Activated gamma-delta T cell (primary cell): ENCODE data around the gene ACSL4.
"Not testable (repeated sequence)": the region's sequence is repeated elsewhere in the genome, so short reads cannot be mapped to it uniquely, and the experiment has no call there.

Experiments
- DNase-seq: peaks from one replicate; lab custom pipeline; 2025; lab: John Stamatoyannopoulos, UW

Gene ACSL4

DNA sequence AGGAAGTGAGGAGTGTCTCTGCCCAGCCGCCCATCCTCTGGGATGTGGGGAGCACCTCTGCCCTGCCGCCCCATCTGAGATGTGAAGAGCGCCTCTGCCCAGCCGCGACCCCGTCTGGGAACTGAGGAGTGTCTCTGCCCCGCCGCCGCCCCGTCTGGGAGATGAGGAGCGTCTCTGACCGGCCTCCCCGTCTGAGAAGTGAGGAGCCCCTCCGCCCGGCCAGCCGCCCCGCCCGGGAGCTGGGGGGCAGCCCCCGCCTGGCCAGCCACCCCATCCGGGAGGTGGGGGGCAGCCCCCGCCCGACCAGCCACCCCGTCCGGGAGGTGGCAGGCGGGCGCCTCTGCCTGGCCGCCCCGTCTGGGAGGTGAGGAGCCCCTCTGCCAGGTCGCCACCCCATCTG is 61.9 kb downstream of the ACSL4 start:
- not testable (repeated sequence) for DNase-seq

DNA sequence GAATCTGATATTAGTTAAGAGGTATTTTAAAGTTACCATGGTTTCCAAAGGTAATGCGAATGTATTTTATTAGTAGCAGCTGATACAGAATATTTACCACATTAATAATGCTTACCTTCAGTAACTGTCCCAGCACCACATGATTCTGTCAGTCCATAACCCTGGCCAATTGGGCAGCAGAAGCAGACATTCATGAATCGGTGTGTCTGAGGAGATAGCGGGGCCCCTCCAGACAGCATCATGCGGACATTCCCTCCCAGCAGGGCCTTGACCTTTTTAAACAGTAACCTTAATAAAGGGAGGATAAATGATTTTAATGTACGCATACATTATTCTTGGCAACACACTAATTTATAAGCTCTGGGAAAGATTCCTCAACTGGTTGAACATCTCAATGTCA is 65.1 kb downstream of the ACSL4 start:
- DNase-seq = no peak

GRCh38 chrX:109660435-109661143 is 72.5 kb downstream of the ACSL4 start:
- no peak for DNase-seq

GRCh38 chrX:109658391-109658790 is 74.7 kb downstream of the ACSL4 start:
- DNase-seq = no peak

- DNase-seq = not testable (repeated sequence)
Observed at GRCh38 chrX:109657364-109657763, 75.7 kb downstream of the ACSL4 start.

- DNase-seq = no peak
Observed at GRCh38 chrX:109656774-109657173, 76.3 kb downstream of the ACSL4 start.

- no peak for DNase-seq
Observed at GRCh38 chrX:109655502-109656201, 77.4 kb downstream of the ACSL4 start.

DNA sequence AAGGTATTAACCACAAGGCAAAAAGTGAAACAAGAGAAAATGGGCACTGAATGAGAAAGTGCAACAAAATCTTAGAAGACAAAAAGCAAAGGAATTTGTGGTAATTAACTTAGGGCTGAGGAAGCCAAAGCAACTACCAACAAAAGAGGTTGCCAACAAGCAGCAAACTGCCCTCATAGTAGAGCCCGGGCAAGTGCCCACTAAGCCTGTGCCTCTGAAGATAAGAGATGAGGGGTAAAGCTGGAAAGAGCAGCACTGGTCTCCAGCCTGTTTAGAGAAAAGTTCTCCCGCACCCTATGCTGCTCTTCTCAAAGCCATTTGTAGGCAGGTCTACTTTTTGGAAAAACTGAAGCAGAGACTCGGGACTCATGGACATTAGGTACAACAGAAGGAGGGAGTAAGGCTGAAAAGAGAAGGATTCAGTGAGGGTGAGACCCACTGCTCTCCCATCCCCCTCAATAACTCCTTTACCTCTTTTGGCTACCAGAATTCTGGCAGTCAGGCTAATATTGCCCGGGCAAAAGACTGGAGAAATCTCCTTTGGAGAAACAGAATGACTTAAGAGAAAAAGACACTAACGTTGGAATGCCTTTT is 78.4 kb downstream of the ACSL4 start:
- no peak for DNase-seq

GRCh38 chrX:109644671-109645070 is 88.4 kb downstream of the ACSL4 start:
- DNase-seq = not testable (repeated sequence)

GRCh38 chrX:109643687-109644086 is 89.4 kb downstream of the ACSL4 start:
- no peak for DNase-seq

DNA sequence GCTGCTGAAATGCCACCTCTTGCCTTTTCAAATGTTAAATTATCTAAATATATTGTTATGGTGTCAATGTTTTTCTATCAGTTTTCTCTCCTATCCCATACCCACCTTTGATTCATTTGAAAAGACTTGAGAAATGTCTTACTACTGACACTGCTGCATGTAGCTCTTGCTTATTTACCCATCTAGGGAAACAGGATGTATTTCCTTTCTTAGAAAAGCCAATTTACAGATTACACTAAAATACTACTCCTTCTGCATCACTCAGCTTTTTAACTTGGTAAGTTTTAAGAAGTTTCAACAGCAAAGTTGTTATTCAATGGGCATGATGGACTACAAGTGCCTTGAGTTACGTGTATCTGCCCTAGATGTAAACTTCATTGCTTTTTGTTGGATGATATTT is 94.9 kb downstream of the ACSL4 start:
- no peak for DNase-seq

GRCh38 chrX:109637477-109637876 is 95.6 kb downstream of the ACSL4 start:
- not testable (repeated sequence) for DNase-seq

GRCh38 chrX:109635146-109635545 is 97.9 kb downstream of the ACSL4 start:
- DNase-seq = no peak

DNA sequence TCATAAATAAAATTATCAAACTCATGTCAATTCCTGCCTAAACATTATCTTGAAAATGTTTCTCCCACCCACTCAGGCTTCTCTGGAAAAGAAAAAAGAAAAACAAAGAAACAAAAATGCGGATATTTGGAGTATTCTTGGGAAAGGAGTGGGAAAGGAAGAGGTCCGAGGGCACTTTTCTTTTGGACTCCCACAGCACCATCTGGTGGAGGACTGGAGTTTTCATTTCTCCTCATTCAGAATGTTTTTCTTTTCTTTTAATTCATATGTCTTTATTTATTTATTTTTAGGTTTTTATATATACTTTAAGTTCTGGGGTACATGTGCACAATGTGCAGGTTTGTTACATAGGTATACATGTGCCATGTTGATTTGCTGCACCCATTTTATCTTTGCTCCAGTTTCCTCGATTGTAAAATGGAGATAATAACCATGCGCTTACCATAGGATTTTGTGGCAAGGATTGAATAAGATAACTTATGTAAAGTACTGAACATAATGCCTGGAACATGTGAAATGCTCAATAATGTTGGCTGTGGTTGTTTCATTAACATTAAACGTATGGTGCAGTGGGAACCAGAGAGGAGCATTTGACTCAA is 100.1 kb downstream of the ACSL4 start:
- DNase-seq = no peak

DNA sequence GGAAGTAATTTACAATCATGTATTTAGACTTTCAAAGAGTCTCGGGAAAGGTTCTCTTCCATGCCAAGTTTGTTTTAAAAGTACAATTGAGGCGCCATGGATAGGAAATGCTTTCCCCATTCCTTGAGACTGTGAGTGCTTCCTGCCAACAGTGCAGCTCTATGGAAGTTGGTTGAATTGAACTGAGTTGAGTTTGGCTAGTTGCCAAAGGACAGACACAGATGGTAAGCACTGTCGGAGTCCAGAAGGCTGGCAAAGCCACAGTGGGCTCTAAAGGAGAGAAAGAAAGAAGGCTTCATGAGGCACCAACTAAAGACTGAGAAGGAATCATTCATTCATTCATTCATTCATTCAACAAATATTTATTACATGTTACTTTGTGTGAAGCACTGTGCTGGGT is 103.7 kb downstream of the ACSL4 start:
- DNase-seq = no peak

DNA sequence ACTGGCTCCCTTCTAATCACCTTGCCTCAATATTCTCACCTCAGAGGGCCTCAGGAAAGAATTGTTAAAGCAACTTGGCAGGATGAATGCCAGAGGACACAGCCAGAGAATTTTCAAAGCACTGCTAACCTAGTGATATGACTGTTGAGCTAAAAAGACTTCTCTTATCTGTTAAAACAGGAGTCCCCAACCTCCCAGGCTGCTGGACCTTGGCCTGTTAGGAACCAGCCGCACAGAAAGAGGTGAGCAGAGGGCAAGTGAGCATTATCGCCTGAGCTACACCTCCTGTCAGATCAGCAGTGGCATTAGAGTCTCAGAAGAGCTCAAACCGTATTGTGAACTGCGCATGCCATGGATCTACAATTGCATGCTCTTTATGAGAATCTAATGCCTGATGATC is 106.4 kb downstream of the ACSL4 start:
- no peak for DNase-seq

DNA sequence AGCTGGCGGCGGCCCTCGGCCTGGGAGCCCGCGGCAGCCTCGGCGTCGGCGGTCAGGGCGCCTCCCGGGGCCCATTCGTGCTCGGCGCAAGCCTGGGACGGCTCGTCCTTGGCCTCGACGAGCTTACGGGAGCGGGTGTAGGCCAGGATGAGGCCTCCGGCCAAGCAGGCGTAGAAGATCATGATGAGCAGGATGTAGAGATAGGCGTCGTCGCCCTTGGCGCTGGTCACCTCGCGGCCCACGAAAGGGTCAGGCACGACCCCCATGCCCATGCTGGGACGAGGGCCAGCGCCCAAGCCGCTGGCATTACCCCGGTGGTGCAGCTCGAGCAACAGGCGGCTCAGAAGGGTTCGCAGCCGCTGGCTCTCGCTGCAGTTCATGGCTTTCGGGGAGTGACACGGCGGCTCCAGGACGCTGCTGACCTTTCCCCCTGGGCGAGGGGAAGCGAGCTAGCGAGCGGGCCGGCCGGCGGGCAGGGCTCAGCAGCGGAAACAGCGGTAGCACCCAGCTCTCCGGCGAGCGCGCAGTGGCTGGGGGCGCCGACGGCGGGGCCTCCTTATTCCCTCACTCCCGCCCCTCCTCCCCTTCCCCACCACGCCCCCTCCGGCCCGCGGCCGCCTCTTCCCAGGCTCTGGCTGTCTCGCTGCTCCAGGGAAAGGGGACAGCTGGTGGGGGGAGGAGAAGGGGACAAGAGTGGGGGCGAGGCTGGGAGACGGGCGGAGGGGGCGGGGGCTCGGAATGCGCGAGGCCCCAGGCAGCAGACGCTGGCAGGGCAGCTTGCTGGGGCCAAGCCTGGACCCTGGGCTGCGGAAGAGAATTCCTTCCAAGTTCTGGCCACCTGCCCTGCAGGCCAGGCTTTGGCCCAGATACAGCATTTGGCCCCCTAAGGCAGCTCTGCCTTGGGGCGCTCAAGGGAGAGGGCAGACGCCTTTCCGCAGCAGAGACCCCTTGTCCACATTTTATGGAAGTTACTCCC is 108.1 kb downstream of the ACSL4 start, which contains the start of gene KCNE5:
Gene KCNE5, minus strand, starts transcription at position 532 of the 976 bp plus-strand sequence. Its CDS starts 152 bp downstream, at position 380.
- peak; percentile 5 for DNase-seq

DNA sequence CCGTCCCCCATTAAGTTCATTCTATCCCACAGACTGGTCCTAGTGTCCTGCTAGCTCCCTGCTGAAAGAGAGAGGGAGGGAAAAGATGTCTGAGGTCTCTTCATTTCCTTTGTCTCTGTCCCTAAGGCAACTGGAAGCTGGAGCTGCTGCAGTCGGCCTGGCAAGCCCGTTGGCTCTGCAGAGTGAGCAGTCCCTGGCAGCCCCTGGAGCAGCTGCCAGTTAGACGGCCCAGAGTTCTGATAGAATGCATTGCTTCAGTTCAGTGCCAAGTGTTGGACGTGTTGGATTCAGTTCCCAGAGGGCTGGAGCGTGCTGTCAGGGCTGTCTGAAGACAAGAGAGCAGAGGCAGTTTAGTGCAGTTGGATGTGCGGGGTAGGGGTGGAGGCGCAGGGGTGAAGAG is 109.1 kb downstream of the ACSL4 start:
- DNase-seq = no peak

GRCh38 chrX:109622270-109622669 is 110.8 kb downstream of the ACSL4 start:
- DNase-seq = no peak

DNA sequence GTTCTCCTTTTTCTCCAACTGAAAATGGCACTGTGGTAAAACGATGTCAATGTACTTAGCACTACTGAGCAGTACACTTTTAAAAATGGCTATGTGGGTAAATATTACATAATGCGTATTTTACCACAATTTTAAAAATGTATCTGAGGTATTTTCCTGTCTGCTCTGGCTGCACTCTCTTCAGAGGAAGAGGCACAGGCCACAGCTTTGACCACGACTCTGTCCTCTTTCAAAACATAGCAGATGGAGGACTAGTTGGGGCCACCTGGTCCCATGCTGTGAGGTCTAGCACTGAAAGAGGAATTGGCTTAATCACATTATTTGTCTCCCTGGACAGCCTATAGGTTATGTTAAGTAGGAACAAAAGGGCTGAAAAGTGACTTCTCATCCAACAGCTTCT is 113.3 kb downstream of the ACSL4 start:
- no peak for DNase-seq

- DNase-seq = no peak
Observed at GRCh38 chrX:109614951-109615350, 118.1 kb downstream of the ACSL4 start.
